Stimulated activated CD8-positive, alpha-beta memory T cell treated with anti-CD3 and anti-CD28 coated beads, Interleukin-2, amount 100 ng/mL, for 48 hours (primary cell): ENCODE data around the gene NR2F2.
"Not testable (repeated sequence)": the region's sequence is repeated elsewhere in the genome, so short reads cannot be mapped to it uniquely, and the experiment has no call there.

ENCODE experiments used
- DNase-seq, 2 donors: peaks; one replicate each; pipeline ENCODE4 v3.0.0-alpha.2; 2020; ENCODE audit warnings: low read depth in 2 of 2

NR2F2 gene

DNA sequence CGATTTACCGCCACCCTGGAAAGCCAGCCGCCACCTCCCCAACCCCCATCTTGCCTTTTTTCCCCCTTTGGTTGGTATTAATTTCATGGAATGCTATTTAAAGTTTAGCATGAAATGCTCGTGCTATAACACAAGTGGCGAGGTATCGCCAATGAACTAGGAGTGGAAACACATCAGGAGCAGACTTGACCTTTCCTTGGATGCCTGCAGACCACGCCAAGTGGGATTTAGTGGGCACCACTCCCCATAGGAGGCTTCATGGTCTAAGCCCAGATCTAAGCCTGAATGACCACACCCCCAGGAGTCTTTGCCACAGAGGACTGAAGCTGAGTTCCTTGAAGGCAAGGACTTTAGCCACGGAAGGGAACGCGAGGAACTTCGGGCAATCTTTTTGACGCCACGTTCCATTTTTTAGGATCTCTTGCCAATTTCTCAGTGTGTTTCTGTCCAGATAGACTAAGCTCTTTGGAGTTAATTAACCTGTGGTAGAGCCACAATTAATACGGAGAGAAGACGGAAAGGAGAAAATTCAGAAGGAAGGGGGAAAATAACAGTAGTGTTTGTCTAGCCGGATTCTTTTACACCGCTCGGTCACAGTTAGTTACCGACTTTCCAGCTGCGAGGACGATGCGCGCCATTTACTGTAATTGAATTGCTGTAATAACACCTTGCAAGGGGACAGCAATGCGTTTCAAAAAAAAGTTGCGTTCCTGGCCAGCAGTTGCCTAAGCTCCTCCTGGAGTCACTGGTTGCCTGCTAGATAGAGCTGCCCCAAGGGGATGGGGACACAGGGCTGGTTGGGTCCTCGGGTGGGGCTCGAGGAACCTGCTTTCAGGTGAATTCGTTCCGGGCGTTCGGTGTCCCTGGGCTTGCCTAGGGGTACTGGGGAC, 37.1 kb downstream of the NR2F2 start:
- DNase-seq = no peak

DNA sequence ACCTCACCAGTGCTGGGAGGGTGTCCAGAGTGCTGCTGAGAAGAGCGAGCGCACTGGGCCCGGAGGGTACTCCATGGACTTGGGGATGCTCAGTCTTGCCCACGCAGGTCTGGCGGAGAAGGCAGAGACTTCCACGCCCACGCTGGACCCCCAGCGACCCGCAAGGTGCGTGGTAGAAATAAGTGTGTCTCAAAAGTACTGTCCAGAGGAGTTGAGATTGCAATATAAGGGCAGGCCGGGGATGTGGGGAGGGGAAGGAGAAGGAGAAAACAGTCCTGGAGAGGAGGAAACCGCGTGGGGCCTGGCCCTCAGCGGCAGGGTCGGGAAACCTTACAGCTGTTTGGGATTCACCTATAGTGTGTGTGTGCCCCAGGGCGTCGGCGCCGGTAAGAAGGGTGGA, 38.9 kb downstream of the NR2F2 start:
- no peak for DNase-seq

- no peak for DNase-seq
Observed at GRCh38 chr15:96369825-96370621, 39.5 kb downstream of the NR2F2 start.

- no peak for DNase-seq
Observed at GRCh38 chr15:96372554-96372953, 42.1 kb downstream of the NR2F2 start.

DNA sequence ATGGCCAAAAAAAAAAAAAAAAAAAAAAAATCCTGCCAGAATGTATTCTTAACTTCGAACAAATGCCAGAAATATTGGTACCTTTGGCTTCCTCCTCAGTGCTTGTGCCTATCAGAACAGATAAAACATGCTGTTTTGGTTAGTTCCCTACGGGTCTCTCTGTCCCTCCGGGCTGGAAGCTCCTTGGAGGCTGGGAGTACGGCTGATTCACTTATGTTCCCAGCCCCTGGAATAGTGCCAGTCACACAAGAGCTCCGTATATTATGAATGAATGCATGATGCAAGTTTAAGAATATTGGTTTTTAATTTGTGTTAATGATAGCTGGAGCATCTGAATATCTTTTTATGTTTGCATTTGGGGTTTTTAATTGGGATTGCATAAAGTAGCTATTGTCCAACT, 44.0 kb downstream of the NR2F2 start:
- DNase-seq = no peak

GRCh38 chr15:96379592-96379991, 49.1 kb downstream of the NR2F2 start:
- not testable (repeated sequence) for DNase-seq

GRCh38 chr15:96381463-96381862, 51.0 kb downstream of the NR2F2 start:
- DNase-seq = no peak

- DNase-seq = no peak
Observed at GRCh38 chr15:96385195-96385594, 54.7 kb downstream of the NR2F2 start.

DNA sequence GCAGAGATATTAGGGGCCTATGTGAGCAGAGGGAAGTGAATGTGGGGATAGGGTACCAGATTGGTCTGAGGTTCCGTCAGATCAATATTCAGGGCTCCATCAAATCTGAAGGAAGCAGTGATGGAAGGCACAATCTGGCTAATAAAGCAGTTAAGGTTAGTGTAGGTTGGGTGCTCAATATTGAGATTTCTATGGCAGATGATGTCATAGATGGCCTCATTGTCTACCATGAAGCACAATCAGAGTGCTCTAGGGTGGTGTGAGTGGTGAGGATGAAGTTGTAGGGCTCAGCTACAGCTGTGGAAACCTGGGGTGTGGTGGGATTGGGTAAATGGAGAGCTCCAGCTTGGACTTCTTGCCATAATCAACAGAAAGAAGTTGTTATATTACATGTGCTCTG, 58.2 kb downstream of the NR2F2 start:
- no peak for DNase-seq
